ENCODE results near the gene DISC1.

DNA sequence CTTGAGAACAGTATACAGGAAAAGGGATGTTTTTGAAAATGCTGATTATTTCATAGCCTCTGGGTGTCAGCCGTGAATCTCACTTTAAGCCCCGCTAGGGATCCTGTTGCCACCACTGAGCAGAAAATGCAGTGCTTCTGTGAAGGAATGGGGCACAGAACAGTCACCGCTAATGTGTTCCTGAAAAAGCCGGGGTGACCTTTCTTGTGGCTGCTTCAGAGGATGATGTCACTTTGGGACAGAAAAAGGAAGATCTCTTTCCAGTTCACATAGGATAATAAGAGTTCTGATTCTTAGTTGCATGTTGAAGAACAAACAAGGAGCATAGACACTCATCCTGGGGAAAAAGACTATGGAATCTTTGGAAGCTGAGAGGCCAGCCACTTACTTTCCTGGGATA lies 349.6 kb downstream of the DISC1 start:
- TF ChIP-seq, protein P1, sequence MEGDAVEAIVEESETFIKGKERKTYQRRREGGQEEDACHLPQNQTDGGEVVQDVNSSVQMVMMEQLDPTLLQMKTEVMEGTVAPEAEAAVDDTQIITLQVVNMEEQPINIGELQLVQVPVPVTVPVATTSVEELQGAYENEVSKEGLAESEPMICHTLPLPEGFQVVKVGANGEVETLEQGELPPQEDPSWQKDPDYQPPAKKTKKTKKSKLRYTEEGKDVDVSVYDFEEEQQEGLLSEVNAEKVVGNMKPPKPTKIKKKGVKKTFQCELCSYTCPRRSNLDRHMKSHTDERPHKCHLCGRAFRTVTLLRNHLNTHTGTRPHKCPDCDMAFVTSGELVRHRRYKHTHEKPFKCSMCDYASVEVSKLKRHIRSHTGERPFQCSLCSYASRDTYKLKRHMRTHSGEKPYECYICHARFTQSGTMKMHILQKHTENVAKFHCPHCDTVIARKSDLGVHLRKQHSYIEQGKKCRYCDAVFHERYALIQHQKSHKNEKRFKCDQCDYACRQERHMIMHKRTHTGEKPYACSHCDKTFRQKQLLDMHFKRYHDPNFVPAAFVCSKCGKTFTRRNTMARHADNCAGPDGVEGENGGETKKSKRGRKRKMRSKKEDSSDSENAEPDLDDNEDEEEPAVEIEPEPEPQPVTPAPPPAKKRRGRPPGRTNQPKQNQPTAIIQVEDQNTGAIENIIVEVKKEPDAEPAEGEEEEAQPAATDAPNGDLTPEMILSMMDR (IDR thresholded peaks at IDR 0.05; ENCODE audit: low read depth, low read length), result no peak
- no peak for TF ChIP-seq POLR2A (IDR thresholded peaks at IDR 0.05; ENCODE audit: extremely low read depth, insufficient read length)
- no peak for TF ChIP-seq MYC (IDR thresholded peaks at IDR 0.05; ENCODE audit: low read depth, low read length)

All from NB4 (cell line).